B cell (primary cell): ENCODE results near the gene NDST3.
"Not testable (repeated sequence)": the region's sequence is repeated elsewhere in the genome, so short reads cannot be mapped to it uniquely, and the experiment has no call there.

Experiments
- EZH2 ChIP-seq: IDR thresholded peaks from 2 replicates; pipeline ENCODE4 v1.6.1; 2012; ENCODE audit warnings: borderline replicate concordance, low read depth, mild to moderate bottlenecking, moderate library complexity, low read length; ENCODE audit not compliant: insufficient read depth, poor library complexity, severe bottlenecking
- TF ChIP-seq, protein P1 (sequence below): fragments of 200-600 bp; IDR thresholded peaks from one replicate; pipeline ENCODE4 v1.8.0; 2022; ENCODE audit warnings: antibody characterized with exemption, mild to moderate bottlenecking

DNA sequence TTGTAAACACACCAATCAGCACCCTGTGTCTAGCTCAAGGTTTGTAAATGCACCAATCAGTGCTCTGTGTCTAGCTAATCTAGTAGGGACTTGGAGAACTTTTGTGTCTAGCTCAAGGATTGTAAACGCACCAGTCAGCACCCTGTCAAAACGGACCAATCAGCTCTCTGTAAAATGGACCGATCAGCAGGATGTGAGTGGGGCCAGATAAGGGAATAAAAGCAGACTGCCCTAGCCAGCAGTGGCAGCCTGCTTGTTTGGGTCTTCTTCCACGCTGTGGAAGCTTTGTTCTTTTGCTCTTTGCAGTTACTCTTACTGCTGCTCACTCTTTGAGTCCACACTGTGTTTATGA lies 231.8 kb downstream of the NDST3 start:
- TF ChIP-seq, protein P1, sequence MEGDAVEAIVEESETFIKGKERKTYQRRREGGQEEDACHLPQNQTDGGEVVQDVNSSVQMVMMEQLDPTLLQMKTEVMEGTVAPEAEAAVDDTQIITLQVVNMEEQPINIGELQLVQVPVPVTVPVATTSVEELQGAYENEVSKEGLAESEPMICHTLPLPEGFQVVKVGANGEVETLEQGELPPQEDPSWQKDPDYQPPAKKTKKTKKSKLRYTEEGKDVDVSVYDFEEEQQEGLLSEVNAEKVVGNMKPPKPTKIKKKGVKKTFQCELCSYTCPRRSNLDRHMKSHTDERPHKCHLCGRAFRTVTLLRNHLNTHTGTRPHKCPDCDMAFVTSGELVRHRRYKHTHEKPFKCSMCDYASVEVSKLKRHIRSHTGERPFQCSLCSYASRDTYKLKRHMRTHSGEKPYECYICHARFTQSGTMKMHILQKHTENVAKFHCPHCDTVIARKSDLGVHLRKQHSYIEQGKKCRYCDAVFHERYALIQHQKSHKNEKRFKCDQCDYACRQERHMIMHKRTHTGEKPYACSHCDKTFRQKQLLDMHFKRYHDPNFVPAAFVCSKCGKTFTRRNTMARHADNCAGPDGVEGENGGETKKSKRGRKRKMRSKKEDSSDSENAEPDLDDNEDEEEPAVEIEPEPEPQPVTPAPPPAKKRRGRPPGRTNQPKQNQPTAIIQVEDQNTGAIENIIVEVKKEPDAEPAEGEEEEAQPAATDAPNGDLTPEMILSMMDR = not testable (repeated sequence)
- not testable (repeated sequence) for TF ChIP-seq EZH2
